Measurements from ENCODE around the gene ADAM12. TPM values are rescaled to one million over a fixed set of nuclear protein-coding genes. Genes with fewer than 3 reads are reported as not detected.

The ADAM12 gene
- total and polyA plus RNA-seq, 4 donors, result 0.03 to 0.33 (median 0.19) TPM

DNA sequence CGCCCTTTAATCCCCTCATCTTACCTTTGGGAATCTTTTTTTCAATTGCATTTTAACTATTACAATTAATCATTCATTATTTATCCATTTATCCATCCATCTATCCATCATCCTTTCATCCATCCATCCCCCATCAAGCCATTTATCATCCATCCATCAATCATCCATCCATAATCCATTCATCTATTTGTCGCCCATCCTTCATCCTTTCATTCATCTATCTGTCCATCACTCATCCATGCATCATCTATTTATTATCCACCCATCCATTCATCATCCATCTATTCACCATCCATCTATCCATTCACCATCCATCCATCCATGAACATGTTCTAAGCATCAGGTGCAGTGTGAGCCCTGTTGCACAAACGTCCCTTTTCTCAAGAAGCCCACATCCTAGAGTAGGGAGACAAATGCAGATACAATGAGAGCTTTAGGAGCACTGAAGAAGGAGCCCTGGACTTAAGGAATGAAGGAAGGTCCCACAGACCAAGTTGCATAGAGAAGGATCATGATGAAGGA is 199.5 kb downstream of the ADAM12 start (continued):
- TF ChIP-seq ZBTB33 (IDR thresholded peaks at IDR 0.05), result no peak
- TF ChIP-seq HNF4G (IDR thresholded peaks at IDR 0.05), result no peak
- TF ChIP-seq SP1 (IDR thresholded peaks at IDR 0.05), result no peak
- TF ChIP-seq ATF3 (IDR thresholded peaks at IDR 0.05), result no peak
- TF ChIP-seq FOXA1 (IDR thresholded peaks at IDR 0.05), result no peak

GRCh38 chr10:126187399-126187798 is 200.9 kb downstream of the ADAM12 start:
- TF ChIP-seq FOXA2 (IDR thresholded peaks at IDR 0.05), result no peak
- no peak for TF ChIP-seq YY1 (IDR thresholded peaks at IDR 0.05)
- TF ChIP-seq RXRA (IDR thresholded peaks at IDR 0.05), result no peak
- no peak for TF ChIP-seq FOXA1 (IDR thresholded peaks at IDR 0.05)
- TF ChIP-seq HNF4A (conservative IDR thresholded peaks at IDR 0.05), result no peak
- no peak for TF ChIP-seq JUND (IDR thresholded peaks at IDR 0.05)
- TF ChIP-seq HNF4G (IDR thresholded peaks at IDR 0.05), result no peak
- TF ChIP-seq, protein P1, sequence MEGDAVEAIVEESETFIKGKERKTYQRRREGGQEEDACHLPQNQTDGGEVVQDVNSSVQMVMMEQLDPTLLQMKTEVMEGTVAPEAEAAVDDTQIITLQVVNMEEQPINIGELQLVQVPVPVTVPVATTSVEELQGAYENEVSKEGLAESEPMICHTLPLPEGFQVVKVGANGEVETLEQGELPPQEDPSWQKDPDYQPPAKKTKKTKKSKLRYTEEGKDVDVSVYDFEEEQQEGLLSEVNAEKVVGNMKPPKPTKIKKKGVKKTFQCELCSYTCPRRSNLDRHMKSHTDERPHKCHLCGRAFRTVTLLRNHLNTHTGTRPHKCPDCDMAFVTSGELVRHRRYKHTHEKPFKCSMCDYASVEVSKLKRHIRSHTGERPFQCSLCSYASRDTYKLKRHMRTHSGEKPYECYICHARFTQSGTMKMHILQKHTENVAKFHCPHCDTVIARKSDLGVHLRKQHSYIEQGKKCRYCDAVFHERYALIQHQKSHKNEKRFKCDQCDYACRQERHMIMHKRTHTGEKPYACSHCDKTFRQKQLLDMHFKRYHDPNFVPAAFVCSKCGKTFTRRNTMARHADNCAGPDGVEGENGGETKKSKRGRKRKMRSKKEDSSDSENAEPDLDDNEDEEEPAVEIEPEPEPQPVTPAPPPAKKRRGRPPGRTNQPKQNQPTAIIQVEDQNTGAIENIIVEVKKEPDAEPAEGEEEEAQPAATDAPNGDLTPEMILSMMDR (IDR thresholded peaks at IDR 0.05; ENCODE audit: low read depth, low read length, missing input control), result no peak
- TF ChIP-seq, protein P2, sequence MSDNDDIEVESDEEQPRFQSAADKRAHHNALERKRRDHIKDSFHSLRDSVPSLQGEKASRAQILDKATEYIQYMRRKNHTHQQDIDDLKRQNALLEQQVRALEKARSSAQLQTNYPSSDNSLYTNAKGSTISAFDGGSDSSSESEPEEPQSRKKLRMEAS (IDR thresholded peaks at IDR 0.05), result no peak
- TF ChIP-seq ATF3 (IDR thresholded peaks at IDR 0.05), result no peak
- no peak for TF ChIP-seq RAD21 (IDR thresholded peaks at IDR 0.05)
- TF ChIP-seq TAF1 (conservative IDR thresholded peaks at IDR 0.05), result no peak
- no peak for TF ChIP-seq EGR1 (IDR thresholded peaks at IDR 0.05; ENCODE audit: low read depth in 2 of 2)
- no peak for TF ChIP-seq ZBTB33 (IDR thresholded peaks at IDR 0.05)

More at GRCh38 chr10:126187399-126187798, 200.9 kb downstream of the ADAM12 start:
- no peaks in the 10 kb centered on the region for H3K36me3 ChIP-seq (ENCODE audit: control insufficient read depth in 4 of 4, insufficient read depth in 3 of 4, low read depth in 1 of 4, low read length in 3 of 4)
- no peaks in the 10 kb centered on the region for H3K4me1 ChIP-seq (ENCODE audit: control insufficient read depth in 4 of 4, insufficient read depth in 4 of 4, low read length in 3 of 4)
- H3K4me3 ChIP-seq (ENCODE audit: low read depth in 1 of 3, low read length in 3 of 3), result no peak overlapping the region
- H3K27me3 ChIP-seq (ENCODE audit: control insufficient read depth in 4 of 4, insufficient read depth in 4 of 4, low read length in 3 of 4), result peaks cover 0 to 8% (median 0%) of the 10 kb centered on the region in 4 donors
- no peaks in the 10 kb centered on the region for H3K9me3 ChIP-seq (ENCODE audit: control insufficient read depth in 4 of 4, low read length in 3 of 4)
- H3K9ac ChIP-seq (ENCODE audit: low read depth in 1 of 2, low read length in 2 of 2), result no peak overlapping the region
- WGBS, result 79% methylated on average over 5 of the region's 5 CpGs
- H3K27ac ChIP-seq (ENCODE audit: low read depth in 1 of 2, low read length in 2 of 2), result no peak overlapping the region
- no peak for DNase-seq (ENCODE audit: low spot score)

Data from liver (tissue), 9 donors.